Activated T-helper 17 cell treated with anti-CD3 and anti-CD28 coated beads, Interleukin-2, amount 50 U/mL, for 72 hours (primary cell): ENCODE results near the gene GJB3. TPM values are rescaled to one million over a fixed set of nuclear protein-coding genes. Genes with fewer than 3 reads are reported as not detected.
"Not testable (repeated sequence)": the region's sequence is repeated elsewhere in the genome, so short reads cannot be mapped to it uniquely, and the experiment has no call there.

Source experiments
- ATAC-seq: fragments of 150-1000 bp; cut with Tn5 transposase; replicated peaks from 2 replicates; pipeline ENCODE4 v1.10.0; 2021; ENCODE audit warnings: mild to moderate bottlenecking, moderate library complexity
- H3K27ac Mint-ChIP-seq: one replicate; pipeline ENCODE4 v1.8.0; 2022; ENCODE audit warnings: mixed read lengths
- H3K27me3 Mint-ChIP-seq: one replicate; pipeline ENCODE4 v1.8.0; 2022; ENCODE audit warnings: mixed read lengths
- H3K36me3 Mint-ChIP-seq: one replicate; pipeline ENCODE4 v1.8.0; 2022; ENCODE audit warnings: low read depth, mild to moderate bottlenecking, mixed read lengths
- H3K4me1 Mint-ChIP-seq: one replicate; pipeline ENCODE4 v1.8.0; 2022; ENCODE audit warnings: mixed read lengths
- H3K4me3 Mint-ChIP-seq: one replicate; pipeline ENCODE4 v1.8.0; 2022; ENCODE audit warnings: mild to moderate bottlenecking, mixed read lengths
- H3K9me3 Mint-ChIP-seq: one replicate; pipeline ENCODE4 v1.8.0; 2022; ENCODE audit warnings: mixed read lengths
- total RNA-seq, 2 donors: library from RNA; stranded (reverse); gene quantifications; one replicate each; pipeline ENCODE4 v1.2.3, GENCODE V29; 2022

The GJB3 gene
- total RNA-seq, 2 donors from 2014 or later: not detected

DNA sequence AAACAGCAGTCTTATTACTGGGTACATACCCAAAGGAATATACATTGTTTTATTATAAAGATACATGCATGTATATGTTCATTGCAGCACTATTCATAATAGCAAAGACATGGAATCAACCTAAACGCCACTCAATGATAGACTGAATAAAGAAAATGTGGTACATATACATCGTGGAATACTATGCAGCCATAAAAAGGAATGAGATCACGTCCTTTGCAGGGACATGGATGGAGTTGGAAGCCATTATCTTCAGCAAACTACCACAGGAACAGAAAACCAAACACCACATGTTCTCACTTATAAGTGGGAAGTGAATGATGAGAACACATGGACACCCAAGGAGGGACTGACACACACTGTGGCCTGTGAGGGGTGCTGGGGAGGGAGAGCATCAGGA is 29.8 kb downstream of the GJB3 start:
- H3K27ac Mint-ChIP-seq, H3K36me3 Mint-ChIP-seq, H3K9me3 Mint-ChIP-seq, H3K4me1 Mint-ChIP-seq, ATAC-seq, H3K4me3 Mint-ChIP-seq, H3K27me3 Mint-ChIP-seq: not testable (repeated sequence)

DNA sequence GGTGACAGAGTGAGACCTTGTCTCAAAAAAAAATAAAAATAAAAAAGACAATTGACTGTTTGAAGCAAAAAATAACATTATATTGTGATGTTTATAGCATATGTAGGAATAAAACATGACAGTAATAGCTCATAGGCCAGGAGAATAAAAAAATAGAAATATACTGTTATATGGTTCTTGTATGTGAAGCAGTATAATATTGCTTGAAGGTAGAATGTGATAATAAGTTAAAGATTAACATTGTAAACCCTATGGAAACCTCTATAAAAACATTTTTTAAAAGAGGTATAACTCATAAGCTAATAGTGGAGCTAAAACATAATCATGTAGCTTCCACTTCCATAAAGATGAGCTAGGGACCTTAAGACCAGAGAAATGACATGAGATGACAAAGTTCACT is 35.3 kb downstream of the GJB3 start:
- Mint-ChIP-seq H3K4me3 (no peak overlapping the region), H3K9me3 (no peaks in the 10 kb centered on the region), H3K27ac (no peak overlapping the region), H3K27me3 (no peaks in the 10 kb centered on the region), H3K36me3 (no peaks in the 10 kb centered on the region), H3K4me1 (no peaks in the 10 kb centered on the region)
- no peak for ATAC-seq

DNA sequence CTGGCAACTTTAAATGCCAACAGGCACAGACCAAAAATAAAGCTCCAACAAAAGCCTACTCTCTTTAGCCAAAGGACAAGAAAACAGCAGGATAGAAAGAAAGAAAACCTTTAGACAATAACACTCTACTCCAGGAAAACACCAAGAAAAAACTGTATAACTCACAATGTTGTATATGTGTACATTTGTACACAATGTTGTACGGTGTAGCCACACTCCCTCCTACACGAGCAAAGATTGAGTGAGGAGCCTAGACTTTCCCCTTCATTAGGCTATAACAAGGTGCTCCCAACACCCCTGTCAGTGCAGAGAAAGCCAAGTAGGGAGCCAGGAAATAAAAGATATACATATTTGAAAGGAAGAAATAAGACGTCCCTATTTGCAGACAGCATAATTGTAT is 35.8 kb downstream of the GJB3 start:
- H3K27me3 Mint-ChIP-seq: no peaks in the 10 kb centered on the region
- no peak for ATAC-seq
- no peaks in the 10 kb centered on the region for H3K4me1 Mint-ChIP-seq
- no peaks in the 10 kb centered on the region for H3K36me3 Mint-ChIP-seq
- no peak overlapping the region for H3K4me3 Mint-ChIP-seq
- no peaks in the 10 kb centered on the region for H3K9me3 Mint-ChIP-seq
- H3K27ac Mint-ChIP-seq: no peak overlapping the region

DNA sequence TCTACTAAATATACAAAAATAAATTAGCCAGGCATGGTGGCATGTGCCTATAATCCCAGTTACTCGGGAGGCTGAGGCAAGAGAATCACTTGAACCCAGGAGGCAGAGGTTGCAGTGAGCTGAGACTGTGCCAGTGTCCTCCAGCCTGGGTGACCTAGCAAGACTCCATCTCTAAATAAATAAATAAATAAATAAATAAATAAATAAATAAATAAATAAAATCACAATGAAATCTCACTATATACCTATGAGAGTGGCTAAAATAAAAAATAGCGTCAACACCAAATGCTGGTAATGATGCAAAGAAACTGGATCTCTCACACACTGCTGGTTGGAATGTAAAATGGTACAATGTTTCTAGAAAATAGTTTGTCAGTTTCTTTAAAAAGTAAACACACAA is 37.8 kb downstream of the GJB3 start:
- not testable (repeated sequence) for H3K4me3 Mint-ChIP-seq, H3K9me3 Mint-ChIP-seq, H3K36me3 Mint-ChIP-seq, H3K27me3 Mint-ChIP-seq, H3K4me1 Mint-ChIP-seq, H3K27ac Mint-ChIP-seq, ATAC-seq

DNA sequence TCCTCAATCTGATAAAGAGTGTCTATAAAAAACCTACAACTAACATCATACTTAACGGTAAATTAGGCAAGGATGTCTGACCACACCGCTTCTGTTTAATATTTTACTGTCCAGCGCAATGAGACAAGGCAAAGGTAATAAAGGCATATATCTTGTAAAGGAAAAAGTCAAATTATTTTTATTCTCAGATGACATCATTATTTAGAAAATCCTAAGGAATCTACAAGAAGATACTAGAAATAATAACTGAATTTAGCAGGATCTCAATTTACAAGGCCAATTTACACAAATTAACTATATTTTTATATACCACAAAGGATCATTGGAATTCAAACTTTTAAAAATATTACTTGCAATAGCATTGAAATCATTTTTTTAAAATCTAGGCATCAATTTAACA is 41.2 kb downstream of the GJB3 start:
- Mint-ChIP-seq H3K4me1 (no peaks in the 10 kb centered on the region), H3K27ac (no peak overlapping the region), H3K4me3 (no peak overlapping the region), H3K36me3 (no peaks in the 10 kb centered on the region), H3K27me3 (no peaks in the 10 kb centered on the region), H3K9me3 (peaks cover 3% of the 10 kb centered on the region)
- ATAC-seq: no peak

DNA sequence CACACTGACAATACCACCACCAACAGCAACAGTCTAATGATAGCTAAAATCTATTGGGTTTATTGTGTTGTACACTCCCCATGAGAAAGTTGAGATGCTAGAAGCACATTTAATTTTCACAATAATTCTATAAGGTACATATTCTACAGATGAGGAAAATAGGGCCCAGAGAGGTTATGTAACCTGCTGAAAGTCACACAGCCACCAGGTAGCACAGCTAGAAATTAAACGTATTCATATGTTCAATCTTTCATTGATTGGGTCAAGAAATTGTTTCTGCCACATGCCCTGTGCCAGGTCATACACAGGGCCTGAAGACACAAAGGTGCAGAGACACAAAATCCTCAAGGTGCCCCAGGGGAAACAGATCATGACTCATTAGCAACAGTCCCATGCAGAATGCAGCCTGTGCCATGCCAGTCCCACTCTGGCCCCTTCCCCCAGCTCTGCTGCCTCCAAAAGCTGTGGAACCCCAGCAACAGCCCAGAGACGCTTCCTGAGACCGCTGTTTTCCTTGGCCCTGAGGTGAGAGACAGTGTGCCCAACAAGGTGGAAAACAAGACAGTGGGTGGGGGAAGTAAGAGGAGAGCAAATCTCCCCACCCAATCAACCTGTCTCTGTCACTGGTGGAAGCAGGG is 43.9 kb downstream of the GJB3 start:
- ATAC-seq: no peak
- Mint-ChIP-seq H3K4me1 (no peaks in the 10 kb centered on the region), H3K36me3 (no peaks in the 10 kb centered on the region), H3K27me3 (no peaks in the 10 kb centered on the region), H3K9me3 (peaks cover 3% of the 10 kb centered on the region), H3K27ac (no peak overlapping the region), H3K4me3 (no peak overlapping the region)

DNA sequence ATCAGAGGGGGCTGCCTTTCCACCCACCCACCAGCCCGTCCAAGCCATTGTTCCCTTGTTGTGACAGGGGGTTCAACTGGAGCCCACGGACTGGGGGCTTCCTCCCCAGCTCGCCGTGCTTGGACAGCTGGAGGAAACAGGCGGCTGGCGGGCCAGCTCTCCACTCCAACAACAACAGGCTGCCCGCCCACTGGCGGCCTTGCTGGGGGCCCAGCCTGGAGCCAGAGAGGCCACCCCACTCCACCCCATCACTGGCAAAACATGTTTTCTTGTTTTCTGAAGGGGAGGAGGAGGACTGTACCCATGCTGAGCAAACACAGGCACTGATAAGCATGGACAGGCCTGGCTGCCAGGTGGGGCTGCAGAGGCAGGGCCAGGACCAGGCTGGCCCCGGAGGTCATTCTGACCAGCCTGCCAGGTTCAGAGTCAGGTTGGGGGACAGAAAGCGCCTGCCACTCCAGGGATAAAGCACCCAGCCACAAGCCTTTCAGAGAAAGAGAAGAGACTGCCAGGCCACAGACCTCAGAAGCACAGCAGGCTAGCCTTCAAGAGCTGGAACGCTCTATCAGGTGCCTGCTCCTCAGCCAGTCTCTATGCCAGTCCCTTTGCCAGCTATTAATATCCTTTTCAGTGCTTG is 44.6 kb downstream of the GJB3 start:
- no peak overlapping the region for H3K27ac Mint-ChIP-seq
- ATAC-seq: no peak
- H3K4me1 Mint-ChIP-seq: no peaks in the 10 kb centered on the region
- no peaks in the 10 kb centered on the region for H3K36me3 Mint-ChIP-seq
- no peaks in the 10 kb centered on the region for H3K27me3 Mint-ChIP-seq
- H3K9me3 Mint-ChIP-seq: peaks cover 3% of the 10 kb centered on the region
- H3K4me3 Mint-ChIP-seq: no peak overlapping the region

DNA sequence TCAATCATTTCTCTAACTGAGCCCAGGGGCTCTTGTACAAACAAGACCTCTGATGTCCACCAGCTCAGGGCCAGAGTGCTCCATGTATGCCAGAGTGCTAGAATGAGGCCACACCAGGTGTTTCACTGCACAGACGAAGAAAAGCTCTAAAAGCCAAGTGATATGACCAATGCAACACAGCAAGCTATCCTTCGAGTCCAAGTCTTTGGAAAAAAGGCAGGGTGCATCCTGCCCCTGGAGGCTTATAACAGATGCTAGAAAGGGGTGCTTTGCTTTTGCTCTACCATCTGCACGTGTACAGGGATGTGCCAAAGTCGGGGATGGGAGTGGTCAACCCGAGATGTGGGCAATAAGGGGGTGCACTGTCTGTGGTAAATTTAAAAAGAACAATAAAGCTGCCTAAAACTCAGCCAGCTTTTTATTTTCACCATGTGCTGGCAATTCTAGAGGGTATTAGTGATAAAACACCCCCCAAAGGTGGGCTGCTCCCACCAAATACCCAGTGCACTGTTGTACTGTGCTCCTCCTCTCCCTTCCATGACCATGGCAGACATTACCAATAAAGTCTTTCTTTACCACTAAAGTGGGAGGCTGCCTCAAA is 46.4 kb downstream of the GJB3 start:
- Mint-ChIP-seq H3K27ac (no peak overlapping the region), H3K36me3 (no peaks in the 10 kb centered on the region), H3K27me3 (no peaks in the 10 kb centered on the region), H3K4me3 (no peak overlapping the region), H3K9me3 (peaks cover 3% of the 10 kb centered on the region), H3K4me1 (no peaks in the 10 kb centered on the region)
- no peak for ATAC-seq

DNA sequence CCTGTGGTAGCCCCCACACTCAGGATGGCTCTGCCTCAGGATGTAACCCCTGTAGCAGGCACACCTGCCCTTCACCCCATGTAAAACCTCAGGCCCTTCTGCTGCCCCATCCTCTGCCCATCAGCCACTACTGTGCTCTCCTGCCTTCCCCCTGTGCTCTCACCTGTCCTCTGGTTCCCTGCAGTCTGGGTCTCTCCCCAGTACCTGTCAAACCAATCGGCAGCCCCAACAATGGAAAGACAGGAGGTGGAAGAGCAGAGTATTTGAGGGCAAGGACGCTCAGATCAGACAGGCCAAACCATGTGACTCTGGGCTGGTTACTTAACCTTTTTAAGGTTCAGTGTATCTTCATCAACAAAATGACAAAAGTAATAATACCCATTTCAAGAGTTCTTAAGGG is 47.6 kb downstream of the GJB3 start:
- Mint-ChIP-seq H3K36me3 (no peaks in the 10 kb centered on the region), H3K9me3 (peaks cover 3% of the 10 kb centered on the region), H3K27ac (no peak overlapping the region), H3K4me1 (no peaks in the 10 kb centered on the region), H3K4me3 (no peak overlapping the region), H3K27me3 (no peaks in the 10 kb centered on the region)
- ATAC-seq: no peak

DNA sequence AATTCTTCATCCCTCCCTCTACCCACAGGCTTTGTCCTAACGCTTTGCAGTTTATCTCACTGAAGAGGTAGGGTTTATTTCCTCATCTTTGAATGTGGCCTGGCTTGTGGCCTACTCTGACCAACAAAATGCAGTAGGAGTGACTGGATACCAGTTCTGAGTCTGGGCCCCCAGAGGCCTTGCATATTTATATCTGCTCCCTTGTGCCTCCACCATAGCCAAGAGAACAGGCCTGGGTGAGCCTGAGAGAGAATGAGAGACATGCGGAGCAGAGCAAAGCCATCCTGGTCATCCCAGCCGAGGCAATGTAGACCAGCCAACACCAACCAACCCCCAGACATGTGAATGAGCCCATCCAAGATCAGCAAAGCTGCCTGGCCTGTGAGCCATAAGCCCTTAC is 48.2 kb downstream of the GJB3 start:
- Mint-ChIP-seq H3K27ac (no peak overlapping the region), H3K27me3 (no peaks in the 10 kb centered on the region), H3K9me3 (no peaks in the 10 kb centered on the region), H3K4me3 (no peak overlapping the region), H3K4me1 (no peaks in the 10 kb centered on the region), H3K36me3 (no peaks in the 10 kb centered on the region)
- ATAC-seq: no peak

DNA sequence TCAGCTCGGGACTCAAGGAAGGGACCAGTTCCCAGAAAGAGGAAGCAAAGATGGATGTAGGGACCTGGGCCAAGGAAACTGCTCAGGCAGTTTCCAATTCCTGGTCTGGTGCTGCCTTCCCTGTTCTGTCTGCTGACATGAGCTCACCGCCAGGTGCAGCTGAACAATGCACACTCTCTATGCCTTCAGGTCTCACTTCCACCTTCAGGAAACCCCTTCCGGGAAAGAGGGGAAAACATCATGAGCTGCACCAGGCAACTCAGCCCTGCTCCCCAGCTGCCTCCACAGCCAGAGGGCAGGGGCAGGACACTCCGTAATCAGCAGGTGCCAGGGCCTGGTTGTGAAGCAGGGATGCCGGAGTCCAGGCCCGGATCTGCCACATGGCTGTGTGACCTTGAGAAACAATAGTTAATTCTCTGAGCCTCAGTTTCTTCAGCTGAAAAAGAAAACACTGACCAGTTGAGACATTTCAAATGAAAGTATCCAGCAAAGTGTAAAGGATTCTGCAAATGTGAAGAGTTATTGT is 50.8 kb downstream of the GJB3 start:
- no peaks in the 10 kb centered on the region for H3K4me1 Mint-ChIP-seq
- ATAC-seq: no peak
- no peaks in the 10 kb centered on the region for H3K27me3 Mint-ChIP-seq
- H3K9me3 Mint-ChIP-seq: no peaks in the 10 kb centered on the region
- no peak overlapping the region for H3K4me3 Mint-ChIP-seq
- H3K36me3 Mint-ChIP-seq: peaks cover 5% of the 10 kb centered on the region
- no peak overlapping the region for H3K27ac Mint-ChIP-seq

DNA sequence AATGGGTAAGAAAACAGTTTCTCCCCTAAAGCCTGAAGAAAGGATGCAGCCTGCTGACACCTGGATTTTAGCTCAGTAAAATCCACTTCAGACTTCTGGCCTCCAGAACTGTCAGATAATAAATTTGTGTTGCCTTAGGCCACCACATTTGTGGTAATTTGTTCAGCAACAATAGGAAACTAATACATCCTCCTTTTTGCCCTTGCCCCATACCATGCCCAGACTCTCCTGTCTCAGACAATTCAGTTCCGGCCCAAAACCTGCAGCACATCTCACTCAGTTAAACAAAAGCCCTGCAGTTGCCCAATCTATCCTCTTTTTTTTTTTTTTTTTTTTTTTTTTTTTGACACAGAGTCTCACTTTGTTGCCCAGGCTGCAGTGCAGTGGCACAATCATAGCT is 52.7 kb downstream of the GJB3 start:
- Mint-ChIP-seq H3K27me3 (no peaks in the 10 kb centered on the region), H3K36me3 (peaks cover 5% of the 10 kb centered on the region), H3K27ac (no peak overlapping the region), H3K4me3 (no peak overlapping the region), H3K4me1 (no peaks in the 10 kb centered on the region), H3K9me3 (no peaks in the 10 kb centered on the region)
- ATAC-seq: no peak

Other genes with a start within 250 kb of the GJB3 start
- gene GJB5, start 26.2 kb upstream of the GJB3 start, total RNA-seq: not detected
- not detected for gene GJB4, start 21.5 kb upstream of the GJB3 start, total RNA-seq
- not detected for gene GJA4, start 11.8 kb downstream of the GJB3 start, total RNA-seq
- gene SMIM12, start 78.5 kb downstream of the GJB3 start, total RNA-seq: 10 to 100 TPM; 30.3 to 60.0 TPM
- gene DLGAP3, start 148.4 kb downstream of the GJB3 start, total RNA-seq: 1 to 10 TPM; 1.3 TPM
- gene TMEM35B, start 204.1 kb downstream of the GJB3 start, total RNA-seq: 10 to 100 TPM; 13.1 to 17.3 TPM